ENCODE data around the gene CITED2.
A peak's percentile ranks its signal among the peaks of the same experiment; 100 is the strongest.

The CITED2 gene

DNA sequence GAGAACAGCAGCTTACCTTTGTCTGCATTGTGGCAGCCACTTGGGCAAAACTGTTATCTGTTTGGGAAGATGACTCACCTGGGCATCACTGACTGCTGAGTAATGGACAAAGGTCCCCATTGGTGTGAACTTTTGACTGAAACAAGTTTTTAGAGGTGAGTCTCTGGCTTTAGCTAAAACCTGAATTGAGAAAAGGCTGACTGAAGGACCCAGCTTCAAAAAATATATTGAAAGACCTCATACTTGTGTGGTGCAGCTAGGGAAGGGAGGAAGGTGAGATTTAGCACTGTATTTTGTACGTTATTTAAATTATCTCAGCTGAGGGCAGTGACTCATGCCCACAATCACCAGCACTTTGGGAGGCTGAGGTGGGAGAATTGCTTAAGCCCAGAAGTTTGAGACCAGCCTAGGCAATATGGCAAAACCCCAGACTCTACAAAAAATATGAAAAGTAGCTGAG lies 4.5 kb upstream of the CITED2 start:
- TF ChIP-seq, protein P1, sequence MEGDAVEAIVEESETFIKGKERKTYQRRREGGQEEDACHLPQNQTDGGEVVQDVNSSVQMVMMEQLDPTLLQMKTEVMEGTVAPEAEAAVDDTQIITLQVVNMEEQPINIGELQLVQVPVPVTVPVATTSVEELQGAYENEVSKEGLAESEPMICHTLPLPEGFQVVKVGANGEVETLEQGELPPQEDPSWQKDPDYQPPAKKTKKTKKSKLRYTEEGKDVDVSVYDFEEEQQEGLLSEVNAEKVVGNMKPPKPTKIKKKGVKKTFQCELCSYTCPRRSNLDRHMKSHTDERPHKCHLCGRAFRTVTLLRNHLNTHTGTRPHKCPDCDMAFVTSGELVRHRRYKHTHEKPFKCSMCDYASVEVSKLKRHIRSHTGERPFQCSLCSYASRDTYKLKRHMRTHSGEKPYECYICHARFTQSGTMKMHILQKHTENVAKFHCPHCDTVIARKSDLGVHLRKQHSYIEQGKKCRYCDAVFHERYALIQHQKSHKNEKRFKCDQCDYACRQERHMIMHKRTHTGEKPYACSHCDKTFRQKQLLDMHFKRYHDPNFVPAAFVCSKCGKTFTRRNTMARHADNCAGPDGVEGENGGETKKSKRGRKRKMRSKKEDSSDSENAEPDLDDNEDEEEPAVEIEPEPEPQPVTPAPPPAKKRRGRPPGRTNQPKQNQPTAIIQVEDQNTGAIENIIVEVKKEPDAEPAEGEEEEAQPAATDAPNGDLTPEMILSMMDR (IDR thresholded peaks at IDR 0.05; ENCODE audit: low read depth, low read length, missing control alignments), result no peak
- in situ Hi-C loops (cut with HindIII; ENCODE audit: low pct_ligation_motif_present, low sequenced_read_pairs), result loop anchor here (10.0 kb wide), 1 partner anchor 676 kb away; no protein-coding TSS in a partner anchor
- peaks cover under 1% of the 10 kb centered on the region for H3K36me3 ChIP-seq (replicated peaks)
- no peaks in the 10 kb centered on the region for H3K27me3 ChIP-seq (replicated peaks)
- no peak overlapping the region for H3K4me3 ChIP-seq (ENCODE audit: low read depth, low read length)
- no peak overlapping the region for H3K27ac ChIP-seq
- no peak for DNase-seq

DNA sequence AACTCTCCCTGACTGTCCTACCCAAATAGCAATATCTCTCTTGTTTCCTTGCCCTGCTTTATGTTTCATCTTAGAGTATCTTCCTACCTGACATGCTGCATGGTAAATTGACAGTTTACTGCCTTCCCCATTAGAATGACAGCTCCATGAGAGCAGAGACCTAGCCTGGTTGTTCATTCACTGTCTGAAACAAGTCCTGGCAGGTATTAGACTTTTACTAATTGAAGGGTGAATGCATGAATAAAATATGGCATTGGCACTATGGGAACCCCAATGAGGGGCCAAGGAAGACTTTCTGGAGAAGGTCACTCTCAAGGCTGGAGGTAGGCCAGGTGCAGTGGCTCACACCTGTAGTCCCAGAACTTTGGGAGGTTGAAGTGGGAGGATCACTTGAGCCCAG lies 3.8 kb upstream of the CITED2 start:
- H3K27me3 ChIP-seq (replicated peaks), result no peaks in the 10 kb centered on the region
- in situ Hi-C loops (cut with HindIII; ENCODE audit: low pct_ligation_motif_present, low sequenced_read_pairs), result loop anchor here (10.0 kb wide), 1 partner anchor 677 kb away; no protein-coding TSS in a partner anchor
- TF ChIP-seq, protein P1 (IDR thresholded peaks at IDR 0.05; ENCODE audit: low read depth, low read length, missing control alignments), result no peak
- H3K27ac ChIP-seq, result no peak overlapping the region
- H3K36me3 ChIP-seq (replicated peaks), result peaks cover 7% of the 10 kb centered on the region
- no peak overlapping the region for H3K4me3 ChIP-seq (ENCODE audit: low read depth, low read length)
- DNase-seq, result no peak

DNA sequence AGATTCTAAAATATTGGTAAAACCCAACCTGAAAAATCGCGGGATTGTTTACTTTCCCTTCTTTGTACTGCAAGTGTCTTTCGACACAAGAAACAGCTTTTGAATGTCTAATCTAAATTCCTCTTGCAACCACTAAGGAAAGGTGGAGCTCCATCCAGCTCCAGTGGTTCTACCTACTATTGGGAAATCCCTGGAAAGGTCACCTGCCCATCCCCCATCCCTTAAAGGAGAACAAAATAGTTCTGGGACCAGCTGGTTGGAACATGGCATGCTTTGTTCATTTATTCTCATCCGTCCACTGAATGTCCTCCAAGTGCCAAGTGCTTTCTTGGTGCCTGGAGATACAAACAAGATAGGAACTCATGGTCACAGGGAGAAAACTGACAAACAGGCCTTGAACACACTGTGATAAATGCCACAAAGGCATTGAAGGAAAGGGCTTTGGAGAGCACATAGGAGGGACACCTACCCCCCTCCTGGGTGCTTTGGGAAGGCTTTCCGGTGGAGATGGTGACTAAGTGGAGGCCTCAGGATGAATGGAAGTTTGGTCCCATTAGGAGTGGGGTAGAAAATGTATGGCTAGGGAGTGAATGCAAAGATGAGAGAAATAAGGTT lies 2.3 kb upstream of the CITED2 start:
- in situ Hi-C loops (cut with HindIII; ENCODE audit: low pct_ligation_motif_present, low sequenced_read_pairs), result loop anchor here (10.0 kb wide), 1 partner anchor 678 kb away; no protein-coding TSS in a partner anchor
- no peak for DNase-seq
- H3K27ac ChIP-seq, result no peak overlapping the region
- no peak overlapping the region for H3K4me3 ChIP-seq (ENCODE audit: low read depth, low read length)
- H3K36me3 ChIP-seq (replicated peaks), result peaks cover 18% of the 10 kb centered on the region
- H3K27me3 ChIP-seq (replicated peaks), result no peaks in the 10 kb centered on the region
- TF ChIP-seq, protein P1 (IDR thresholded peaks at IDR 0.05; ENCODE audit: low read depth, low read length, missing control alignments), result peak; percentile 21

DNA sequence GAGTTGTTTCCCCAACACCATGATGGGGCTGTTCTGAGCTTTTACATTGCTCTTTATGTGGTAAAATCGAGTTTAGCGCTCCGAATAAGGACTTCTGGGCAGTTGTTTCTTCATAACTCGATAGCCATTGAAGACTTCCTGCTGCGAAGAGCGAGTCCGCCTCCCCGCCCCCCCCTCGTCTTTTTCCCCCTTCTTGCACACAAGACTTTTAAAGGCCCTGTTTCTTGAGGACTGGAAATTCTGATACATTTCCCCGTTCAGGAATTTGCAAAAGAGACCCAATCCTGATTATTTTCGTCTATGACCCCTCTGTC lies 1.5 kb upstream of the CITED2 start:
- Histone ChIP-seq H3K36me3 (replicated peaks) (peaks cover 21% of the 10 kb centered on the region), H3K27me3 (replicated peaks) (no peaks in the 10 kb centered on the region), H3K27ac (peak overlapping the region; percentile 91), H3K4me3 (ENCODE audit: low read depth, low read length) (peak overlapping the region; percentile 96)
- DNase-seq, result no peak
- in situ Hi-C loops (cut with HindIII; ENCODE audit: low pct_ligation_motif_present, low sequenced_read_pairs), result loop anchor here (10.0 kb wide), 1 partner anchor 679 kb away; no protein-coding TSS in a partner anchor
- TF ChIP-seq, protein P1 (IDR thresholded peaks at IDR 0.05; ENCODE audit: low read depth, low read length, missing control alignments), result no peak

DNA sequence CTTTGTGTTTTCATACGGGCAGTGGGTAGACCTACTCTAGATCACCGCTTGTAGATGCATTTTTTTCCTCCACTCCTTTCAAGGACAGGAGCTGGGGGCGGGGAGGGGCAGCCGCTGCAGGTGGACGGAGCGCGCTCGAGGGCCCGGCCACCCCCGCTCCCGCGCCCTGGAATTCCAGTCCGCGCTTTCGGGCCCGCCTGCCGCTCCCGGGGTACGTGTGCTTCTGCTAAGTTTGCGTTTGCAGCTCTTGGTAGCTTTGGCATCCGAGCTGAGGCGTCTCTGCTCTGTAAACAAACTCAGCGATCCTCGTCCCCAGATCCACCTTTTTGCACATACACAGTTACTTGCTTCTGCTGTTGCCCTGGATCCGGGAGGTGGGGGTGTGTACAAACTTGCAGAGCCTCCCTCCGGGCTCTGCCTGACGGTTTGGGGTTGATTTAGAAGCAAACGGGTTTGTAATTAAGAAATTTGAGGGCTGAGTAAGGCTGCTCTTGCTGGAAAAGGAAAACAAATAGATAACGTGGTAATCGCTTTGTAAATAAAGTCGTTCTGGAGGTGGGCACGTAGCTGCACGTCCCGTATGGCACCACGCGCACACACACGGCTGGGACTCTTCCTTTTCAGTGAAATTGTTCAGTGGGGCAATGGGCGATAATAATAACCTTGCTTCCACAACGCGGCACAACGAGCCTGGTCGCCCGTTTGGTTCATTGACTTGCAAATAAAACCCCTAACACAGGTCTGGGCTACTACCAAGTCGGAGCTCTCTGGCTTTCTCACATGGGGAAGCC lies 973 bp upstream of the CITED2 start:
- H3K4me3 ChIP-seq (ENCODE audit: low read depth, low read length), result peak overlapping the region; percentile 96
- peak; percentile 97 for DNase-seq
- H3K27me3 ChIP-seq (replicated peaks), result no peaks in the 10 kb centered on the region
- TF ChIP-seq, protein P1 (IDR thresholded peaks at IDR 0.05; ENCODE audit: low read depth, low read length, missing control alignments), result peak; percentile 13
- in situ Hi-C loops (cut with HindIII; ENCODE audit: low pct_ligation_motif_present, low sequenced_read_pairs), result loop anchor here (10.0 kb wide), 1 partner anchor 679 kb away; no protein-coding TSS in a partner anchor
- H3K36me3 ChIP-seq (replicated peaks), result peaks cover 21% of the 10 kb centered on the region
- peak overlapping the region; percentile 91 for H3K27ac ChIP-seq
